Spleen (tissue), 11 donors: ENCODE measurements around the gene ALDH5A1. TPM values are rescaled to one million over a fixed set of nuclear protein-coding genes. Genes with fewer than 3 reads are reported as not detected.

Source experiments
- DNase-seq: peaks from one replicate; pipeline ENCODE4 v3.0.0-alpha.2; 2020
- H3K27ac ChIP-seq, 8 donors: fragments of 200-600 bp; sonication (generic) in 7 of 8; 1 replicate in 4 of 8; 2 replicates in 4 of 8; pipeline versions ENCODE4 v1.5.0 to v1.8.0; 2016 to 2021; ENCODE audit warnings: inconsistent platforms in 4 of 8, mild to moderate bottlenecking in 4 of 8, moderate library complexity in 1 of 8
- H3K27me3 ChIP-seq, 7 donors: fragments of 200-600 bp; sonication (generic) in 6 of 7; replicated peaks in 1 of 7; 1 replicate in 4 of 7; 2 replicates in 3 of 7; pipeline versions ENCODE4 v1.5.0 to v1.8.0; 2016 to 2021; ENCODE audit warnings: inconsistent platforms in 3 of 7, mild to moderate bottlenecking in 1 of 7
- H3K36me3 ChIP-seq, 6 donors: fragments of 200-600 bp; sonication (generic) in 5 of 6; 1 replicate in 4 of 6; 2 replicates in 2 of 6; pipeline versions ENCODE4 v1.5.0 to v1.8.0; 2016 to 2021; ENCODE audit warnings: inconsistent platforms in 2 of 6
- H3K4me1 ChIP-seq, 6 donors: fragments of 200-600 bp; sonication (generic) in 5 of 6; 1 replicate in 3 of 6; 2 replicates in 3 of 6; pipeline versions ENCODE4 v1.5.0 to v1.8.0; 2016 to 2021; ENCODE audit warnings: inconsistent platforms in 3 of 6
- H3K4me3 ChIP-seq, 8 donors: fragments of 200-600 bp; sonication (generic) in 7 of 8; 1 replicate in 4 of 8; 2 replicates in 4 of 8; pipeline versions ENCODE4 v1.5.0 to v1.8.0; 2016 to 2021; ENCODE audit warnings: inconsistent platforms in 4 of 8, mild to moderate bottlenecking in 4 of 8, moderate library complexity in 2 of 8
- H3K9me3 ChIP-seq, 8 donors: fragments of 200-600 bp; sonication (generic) in 7 of 8; 1 replicate in 4 of 8; 2 replicates in 4 of 8; pipeline versions ENCODE4 v1.5.0 to v1.8.0; 2016 to 2021; ENCODE audit warnings: inconsistent platforms in 4 of 8
- CTCF ChIP-seq, 11 experiments: fragments of 200-600 bp in 7 of 11; fragments of 450-650 bp in 4 of 11; sonication (generic) in 4 of 11; IDR thresholded peaks in 8 of 11; conservative IDR thresholded peaks in 3 of 11; 1 replicate in 7 of 11; 2 replicates in 4 of 11; pipeline versions ENCODE4 v1.4.0 to v1.8.0; 2016 to 2021; ENCODE audit warnings: antibody characterized with exemption in 11 of 11, inconsistent platforms in 4 of 11, mild to moderate bottlenecking in 1 of 11
- POLR2A ChIP-seq, 3 donors: fragments of 450-650 bp; IDR thresholded peaks; one replicate each; pipeline ENCODE4 v1.5.1; 2017; ENCODE audit warnings: antibody characterized with exemption in 3 of 3, mild to moderate bottlenecking in 1 of 3
- POLR2AphosphoS5 ChIP-seq, 3 donors: sonication (generic); formaldehyde crosslinking; IDR thresholded peaks; one replicate each; pipeline ENCODE4 v1.5.1; 2017; ENCODE audit warnings: antibody characterized with exemption in 3 of 3
- WGBS, 5 donors: extraction: QIAGEN DNeasy Blood & Tissue Kit in 3 of 5; methylation state at CpG; one replicate each; pipeline versions ENCODE4 v1.1.5 to v1.1.7; 2013 to 2018; 5-methylcytosine and 5-hydroxymethylcytosine counted together
- intact Hi-C: fragments of 100-400 bp; cut with DNase I; formaldehyde crosslinking; loops from one replicate; pipeline ENCODE4 v1.15.0; 2023; ENCODE audit warnings: low total_unique reads
- polyA plus RNA-seq, 3 donors: library from polyadenylated mRNA; stranded (reverse); fragments of 200-250 nt; gene quantifications; one replicate each; pipeline ENCODE4 v1.2.1, GENCODE V29; 2013
- total RNA-seq, 7 donors: library from RNA; depleted of rRNA in 3 of 7; stranded (reverse); fragments of >200 nt in 3 of 7; fragmentation: NEBNext Ultra II Directional in 4 of 7; extraction: Animal tissue kit (Norgen Biotek cat#: 25700) in 4 of 7; gene quantifications; one replicate each; pipeline versions ENCODE4 v1.1.0 to v1.2.1, GENCODE V29; 2016 to 2021
- donor health status: healthy with polysubstance abuse.
- donor health status: DM: no; HTN: no; CAD: no; lungs with moderate emphysema.
- donor health status: DM: no; HTN: no; CAD: no.
- donor health status: Bipolar disorder and iron deficiency.
- donor health status: healthy.
- donor health status: DM: no; HTN: no; CAD: no.
- donor health status: DM: yes; HTN: yes; CAD: no.

ALDH5A1 gene
- total and polyA plus RNA-seq, 10 donors, result 5.7 to 16.6 (median 10.1) TPM

- WGBS, 5 donors, result 68 to 89% (median 83%) methylated on average over 4 of the region's 4 CpGs
- Histone ChIP-seq H3K4me3 (no peak overlapping the region), H3K4me1 (peaks cover 0 to 21% (median 17%) of the 10 kb centered on the region in 6 donors), H3K9me3 (peaks cover 0 to 1% (median 0%) of the 10 kb centered on the region in 8 donors), H3K36me3 (peaks cover 0 to 57% (median 15%) of the 10 kb centered on the region in 6 donors), H3K27me3 (no peaks in the 10 kb centered on the region), H3K27ac (no peak overlapping the region)
- no peak for TF ChIP-seq POLR2AphosphoS5 (IDR thresholded peaks at IDR 0.05)
- no peak for TF ChIP-seq POLR2A (IDR thresholded peaks at IDR 0.05)
- TF ChIP-seq CTCF (IDR thresholded peaks at IDR 0.05 in 8 of 11, conservative IDR thresholded peaks at IDR 0.05 in 3 of 11), result no peak
- DNase-seq, result no peak
- intact Hi-C loops, result no loop called here
Measured at GRCh38 chr6:24513602-24514001, 18.8 kb downstream of the ALDH5A1 start.

- H3K27me3 ChIP-seq, result no peaks in the 10 kb centered on the region
- no peak for DNase-seq
- H3K9me3 ChIP-seq, result no peaks in the 10 kb centered on the region
- H3K27ac ChIP-seq, result peak overlapping the region; percentile 44 to 90 (median 78)
- intact Hi-C loops, result no loop called here
- WGBS, 5 donors, result 45 to 76% (median 68%) methylated on average over 4 of the region's 4 CpGs
- TF ChIP-seq POLR2A (IDR thresholded peaks at IDR 0.05) (no peak), CTCF (IDR thresholded peaks at IDR 0.05 in 8 of 11, conservative IDR thresholded peaks at IDR 0.05 in 3 of 11) (no peak), POLR2AphosphoS5 (IDR thresholded peaks at IDR 0.05) (peak in 1 of 3 donors; percentile 33)
- peaks cover 0 to 38% (median 23%) of the 10 kb centered on the region in 6 donors for H3K4me1 ChIP-seq
- peak overlapping the region in 1 of 8 donors; percentile 31 for H3K4me3 ChIP-seq
- H3K36me3 ChIP-seq, result peaks cover 0 to 28% (median 13%) of the 10 kb centered on the region in 6 donors
Measured at GRCh38 chr6:24517659-24518543, 23.1 kb downstream of the ALDH5A1 start.

- intact Hi-C loops, result no loop called here
- no peak overlapping the region for H3K4me3 ChIP-seq
- H3K27me3 ChIP-seq, result no peaks in the 10 kb centered on the region
- 27 to 41% (median 36%) methylated on average over 6 of the region's 6 CpGs for WGBS, 5 donors
- DNase-seq, result peak; percentile 82
- H3K36me3 ChIP-seq, result peaks cover 0 to under 1% (median 0%) of the 10 kb centered on the region in 6 donors
- no peaks in the 10 kb centered on the region for H3K9me3 ChIP-seq
- H3K4me1 ChIP-seq, result peaks cover 0 to 38% (median 23%) of the 10 kb centered on the region in 6 donors
- TF ChIP-seq CTCF (IDR thresholded peaks at IDR 0.05 in 8 of 11, conservative IDR thresholded peaks at IDR 0.05 in 3 of 11) (peak in 9 of 11 experiments; percentile 10 to 63 (median 54)), POLR2A (IDR thresholded peaks at IDR 0.05) (no peak)
- H3K27ac ChIP-seq, result peak overlapping the region in 2 of 8 donors; percentile 9 to 35
Measured at GRCh38 chr6:24520929-24521546, 26.3 kb downstream of the ALDH5A1 start.
